Fibroblast of lung (primary cell): ENCODE measurements around the gene CMTM1. TPM values are rescaled to one million over a fixed set of nuclear protein-coding genes. Genes with fewer than 3 reads are reported as not detected.

Source experiments
- DNase-seq, 2 donors: peaks; one replicate each; pipeline versions ENCODE4 v3.0.0 to v3.0.0-alpha.2; 2010; ENCODE audit warnings: low read depth in 2 of 2
- H2AFZ ChIP-seq: 2 replicates; pipeline ENCODE4 v1.5.1; 2012; ENCODE audit warnings: low read length, control low read depth, inconsistent platforms
- H3K27ac ChIP-seq: 2 replicates; pipeline ENCODE4 v1.5.1; 2011; ENCODE audit warnings: low read length, control low read depth; ENCODE audit not compliant: insufficient read depth
- H3K27me3 ChIP-seq: 2 replicates; pipeline ENCODE4 v1.5.1; 2011; ENCODE audit warnings: mild to moderate bottlenecking, low read length; ENCODE audit not compliant: control insufficient read depth, insufficient read depth
- H3K36me3 ChIP-seq: 2 replicates; pipeline ENCODE4 v1.5.1; 2011; ENCODE audit warnings: low read length; ENCODE audit not compliant: control insufficient read depth, insufficient read depth
- H3K4me1 ChIP-seq: 2 replicates; pipeline ENCODE4 v1.5.1; 2011; ENCODE audit warnings: low read length; ENCODE audit not compliant: control insufficient read depth, insufficient read depth; ENCODE audit errors: extremely low read depth
- H3K4me2 ChIP-seq: 2 replicates; pipeline ENCODE4 v1.5.1; 2011; ENCODE audit warnings: low read length, control low read depth; ENCODE audit not compliant: insufficient read depth; ENCODE audit errors: extremely low read depth
- H3K4me3 ChIP-seq, 4 experiments: fragments of 200-600 bp in 1 of 4; sonication (generic) in 1 of 4; replicated peaks in 1 of 4; 2 replicates each; pipeline ENCODE4 v1.5.1; 2011 to 2016; ENCODE audit warnings: low read length in 4 of 4, low read depth in 3 of 4, mild to moderate bottlenecking in 3 of 4, control low read depth in 2 of 4, inconsistent platforms in 1 of 4, mixed read lengths in 1 of 4; ENCODE audit not compliant: insufficient read depth in 1 of 4; ENCODE audit errors: control extremely low read depth in 1 of 4
- H3K79me2 ChIP-seq: 2 replicates; pipeline ENCODE4 v1.5.1; 2012; ENCODE audit warnings: mild to moderate bottlenecking, low read length, inconsistent platforms; ENCODE audit not compliant: control insufficient read depth, insufficient read depth
- H3K9ac ChIP-seq: 2 replicates; pipeline ENCODE4 v1.5.1; 2011; ENCODE audit warnings: mild to moderate bottlenecking, low read length, control low read depth; ENCODE audit not compliant: insufficient read depth
- H3K9me3 ChIP-seq: 2 replicates; pipeline ENCODE4 v1.5.1; 2012; ENCODE audit warnings: low read depth, low read length; ENCODE audit not compliant: control insufficient read depth, insufficient read depth
- H4K20me1 ChIP-seq: 2 replicates; pipeline ENCODE4 v1.5.1; 2011; ENCODE audit warnings: low read length; ENCODE audit not compliant: control insufficient read depth, insufficient read depth; ENCODE audit errors: extremely low read depth
- CTCF ChIP-seq, 2 donors: IDR thresholded peaks in 1 of 2; conservative IDR thresholded peaks in 1 of 2; 1 replicate in 1 of 2; 2 replicates in 1 of 2; pipeline ENCODE4 v1.5.1; 2011 to 2012; ENCODE audit warnings: low read length in 2 of 2, control low read depth in 1 of 2, inconsistent platforms in 1 of 2, low read depth in 1 of 2, mild to moderate bottlenecking in 1 of 2
- EZH2 ChIP-seq: IDR thresholded peaks from 2 replicates; pipeline ENCODE4 v1.5.1; 2012; ENCODE audit warnings: low read length, control low read depth, mild to moderate bottlenecking; ENCODE audit errors: missing control alignments
- polyA plus RNA-seq, 2 donors: library from polyadenylated mRNA; depleted of rRNA in 1 of 2; stranded (reverse) in 1 of 2; unstranded in 1 of 2; fragments of >200 nt; gene quantifications; 2 replicates each; pipeline ENCODE4 v1.2.1, GENCODE V29; 2011 to 2012; ENCODE audit warnings: missing spikeins in 1 of 2
- total RNA-seq: library from RNA; depleted of rRNA; stranded (reverse); fragments of >200 nt; gene quantifications from 2 replicates; pipeline ENCODE4 v1.2.1, GENCODE V29; 2014

CMTM1 gene
- total and polyA plus RNA-seq, 2 donors (not counting 1 experiment from before 2014, with no cell fraction given) = 0.99 to 1.5 TPM

GRCh38 chr16:66572356-66572755 is 6.1 kb downstream of the CMTM1 start:
- peaks cover 7% of the 10 kb centered on the region for H3K4me1 ChIP-seq
- no peaks in the 10 kb centered on the region for H3K27me3 ChIP-seq
- no peak overlapping the region for H3K4me3 ChIP-seq
- no peak overlapping the region for H3K4me2 ChIP-seq
- H3K79me2 ChIP-seq = no peaks in the 10 kb centered on the region
- H4K20me1 ChIP-seq = no peaks in the 10 kb centered on the region
- H3K36me3 ChIP-seq = no peaks in the 10 kb centered on the region
- no peak for DNase-seq
- H2AFZ ChIP-seq = no peak overlapping the region
- no peak overlapping the region for H3K9ac ChIP-seq
- no peak overlapping the region for H3K27ac ChIP-seq
- TF ChIP-seq EZH2 = no peak
- TF ChIP-seq CTCF (conservative IDR thresholded peaks at IDR 0.05 in 1 of 2, IDR thresholded peaks at IDR 0.05 in 1 of 2; ENCODE audit: low read depth in 1 of 2, low read length in 2 of 2) = no peak
- H3K9me3 ChIP-seq = no peaks in the 10 kb centered on the region

- H3K9me3 ChIP-seq = no peaks in the 10 kb centered on the region
- no peak overlapping the region for H3K4me2 ChIP-seq
- no peaks in the 10 kb centered on the region for H4K20me1 ChIP-seq
- H2AFZ ChIP-seq = no peak overlapping the region
- TF ChIP-seq CTCF (conservative IDR thresholded peaks at IDR 0.05 in 1 of 2, IDR thresholded peaks at IDR 0.05 in 1 of 2; ENCODE audit: low read depth in 1 of 2, low read length in 2 of 2) = no peak
- no peak for TF ChIP-seq EZH2
- peak in 1 of 2 donors; percentile 50 for DNase-seq
- no peak overlapping the region for H3K9ac ChIP-seq
- peaks cover 15% of the 10 kb centered on the region for H3K27me3 ChIP-seq
- H3K27ac ChIP-seq = no peak overlapping the region
- H3K79me2 ChIP-seq = no peaks in the 10 kb centered on the region
- peaks cover 7% of the 10 kb centered on the region for H3K4me1 ChIP-seq
- no peak overlapping the region for H3K4me3 ChIP-seq
- no peaks in the 10 kb centered on the region for H3K36me3 ChIP-seq
Observed at GRCh38 chr16:66574081-66574480, 7.8 kb downstream of the CMTM1 start.

- peaks cover 19% of the 10 kb centered on the region for H3K27me3 ChIP-seq
- no peak overlapping the region for H3K27ac ChIP-seq
- no peaks in the 10 kb centered on the region for H3K79me2 ChIP-seq
- H2AFZ ChIP-seq = no peak overlapping the region
- no peaks in the 10 kb centered on the region for H3K9me3 ChIP-seq
- H3K4me3 ChIP-seq = no peak overlapping the region
- no peaks in the 10 kb centered on the region for H4K20me1 ChIP-seq
- no peaks in the 10 kb centered on the region for H3K36me3 ChIP-seq
- H3K9ac ChIP-seq = no peak overlapping the region
- peaks cover 3% of the 10 kb centered on the region for H3K4me1 ChIP-seq
- no peak for DNase-seq
- H3K4me2 ChIP-seq = no peak overlapping the region
- TF ChIP-seq EZH2 = no peak
- TF ChIP-seq CTCF (conservative IDR thresholded peaks at IDR 0.05 in 1 of 2, IDR thresholded peaks at IDR 0.05 in 1 of 2; ENCODE audit: low read depth in 1 of 2, low read length in 2 of 2) = no peak
Observed at GRCh38 chr16:66574531-66574930, 8.3 kb downstream of the CMTM1 start.
